ENCODE data around the gene ANXA4.
"Not testable (repeated sequence)": the region's sequence is repeated elsewhere in the genome, so short reads cannot be mapped to it uniquely, and the experiment has no call there.

Gene ANXA4

DNA sequence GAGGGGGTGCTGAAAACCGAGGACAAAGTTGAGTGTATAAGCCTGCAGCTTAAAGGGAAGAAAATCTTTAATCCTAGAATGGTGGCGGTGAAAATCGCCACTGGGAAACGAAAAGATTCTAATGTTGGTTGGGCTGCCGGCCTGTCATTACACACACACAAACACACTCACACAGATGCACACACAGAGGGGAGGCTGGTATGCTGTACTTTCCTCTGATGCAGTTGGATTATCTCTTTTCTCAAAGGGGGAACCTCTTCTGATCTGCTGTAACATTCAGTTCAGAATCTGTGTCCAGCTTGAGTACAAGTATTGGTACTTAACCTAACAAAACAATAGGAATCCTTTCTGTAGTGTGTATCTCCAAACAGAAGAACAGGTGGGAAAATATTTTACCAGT is 39.0 kb downstream of the ANXA4 start:
- DNase-seq, result no peak

DNA sequence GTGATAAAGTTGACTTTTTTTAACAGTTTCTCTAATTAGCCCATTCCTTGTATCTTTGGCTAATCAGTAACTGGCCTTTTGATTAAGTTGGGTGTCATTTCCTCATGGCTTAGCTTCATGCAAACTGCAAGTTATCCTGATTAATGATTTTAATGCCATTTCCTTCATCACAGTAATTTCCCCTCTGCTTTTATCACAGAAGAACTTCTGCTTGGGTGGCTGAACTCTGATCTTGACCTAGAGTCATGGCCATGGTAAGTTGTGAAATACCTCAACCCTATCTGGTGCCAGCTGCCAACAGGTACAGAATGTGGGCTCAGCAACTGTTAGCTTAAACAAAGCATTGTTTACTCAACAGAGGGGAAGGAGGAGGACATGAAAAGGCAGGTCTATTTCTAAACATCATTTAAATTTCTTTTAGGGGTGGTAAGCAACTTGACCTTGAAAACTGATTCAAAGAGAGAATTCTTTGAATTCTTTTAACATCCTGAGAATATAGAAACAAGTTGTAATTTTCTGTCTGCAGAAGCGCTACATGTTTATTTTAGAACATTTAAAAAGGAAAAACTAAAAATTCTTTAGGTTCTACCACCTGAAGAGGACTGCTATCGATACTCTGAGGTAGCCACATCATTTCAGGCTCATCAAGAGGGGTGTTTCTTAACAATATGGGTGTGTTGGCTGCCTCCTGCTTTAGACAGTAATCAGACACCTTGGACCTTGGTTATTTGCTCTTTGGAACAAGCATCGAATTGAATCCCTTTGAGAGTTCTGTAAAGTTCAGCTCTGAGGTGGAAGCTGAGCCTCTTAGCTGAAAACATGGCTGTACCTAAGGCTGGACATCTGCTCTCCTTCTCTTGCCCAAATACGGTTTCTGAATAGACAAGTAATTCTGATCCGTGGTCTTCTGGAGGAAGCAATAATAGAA is 39.7 kb downstream of the ANXA4 start:
- peak; percentile 3 for DNase-seq

- DNase-seq, result no peak
Observed at GRCh38 chr2:69784228-69784627, 42.3 kb downstream of the ANXA4 start.

- no peak for DNase-seq
Observed at GRCh38 chr2:69785358-69785757, 43.4 kb downstream of the ANXA4 start.

DNA sequence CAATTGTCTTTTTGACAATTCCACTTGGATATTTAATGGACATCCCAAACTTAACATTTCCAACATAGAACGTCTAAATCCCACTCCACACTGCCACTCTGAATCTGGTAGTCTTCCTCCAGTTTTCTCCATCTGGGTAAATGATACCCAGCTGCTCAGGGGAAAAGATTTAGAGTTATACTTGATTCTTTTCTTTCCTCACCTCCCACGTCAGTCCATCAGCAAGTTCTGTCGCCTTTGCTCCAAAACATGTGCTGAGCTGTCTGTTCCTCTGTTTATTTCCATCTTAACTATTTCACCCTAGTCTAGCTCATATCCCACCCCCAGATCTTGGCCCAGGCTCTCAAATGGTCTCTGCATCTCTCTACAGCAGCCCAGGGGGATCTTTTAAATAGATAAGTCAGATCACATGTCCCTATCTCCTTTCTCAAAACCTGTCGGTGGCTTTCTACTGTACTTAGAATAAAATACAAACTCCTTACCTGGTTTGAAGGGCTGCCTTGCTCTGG is 44.2 kb downstream of the ANXA4 start:
- no peak for DNase-seq

- DNase-seq, result no peak
Observed at GRCh38 chr2:69789175-69789721, 47.3 kb downstream of the ANXA4 start.

DNA sequence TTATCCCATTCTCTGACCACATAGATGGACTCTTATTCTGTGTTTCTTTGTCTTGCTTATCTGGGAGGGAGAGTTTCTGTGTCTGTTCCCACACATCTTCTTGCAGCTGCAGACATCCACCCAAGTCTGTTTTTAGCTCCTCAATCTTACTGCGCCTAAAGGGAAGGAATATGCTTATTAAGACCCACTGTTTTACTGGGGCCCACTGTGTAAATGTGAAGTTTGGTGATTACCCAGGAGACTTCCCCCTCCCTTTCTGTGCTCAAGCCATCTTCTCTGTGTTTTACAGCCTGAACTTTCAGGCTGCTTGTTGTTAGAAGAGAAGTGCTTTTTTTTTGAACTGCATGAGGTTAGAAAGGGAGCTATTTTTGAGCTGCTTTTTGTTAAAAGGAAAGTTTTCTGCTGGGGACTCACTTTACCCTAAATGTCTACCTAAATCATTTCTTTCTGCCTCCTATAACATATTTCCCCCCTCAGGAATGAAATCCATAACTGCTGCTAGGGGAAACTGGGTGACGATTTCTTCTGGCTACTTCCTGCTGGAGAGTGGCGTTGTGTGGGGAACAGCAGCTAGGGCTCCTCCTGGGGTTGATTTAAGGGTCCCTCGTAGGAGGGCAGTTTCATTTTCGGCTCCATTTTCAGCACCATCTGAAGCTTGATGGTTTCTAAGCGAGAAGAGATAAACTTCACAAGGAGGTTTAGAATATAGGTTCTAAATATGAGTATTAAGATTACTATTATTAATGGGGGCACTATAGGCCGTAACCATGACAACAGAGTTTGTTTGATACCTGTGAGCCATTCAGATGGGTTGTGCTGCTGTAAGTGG is 48.1 kb downstream of the ANXA4 start:
- DNase-seq, result no peak

- DNase-seq, result no peak
Observed at GRCh38 chr2:69790601-69790959, 48.6 kb downstream of the ANXA4 start.

DNA sequence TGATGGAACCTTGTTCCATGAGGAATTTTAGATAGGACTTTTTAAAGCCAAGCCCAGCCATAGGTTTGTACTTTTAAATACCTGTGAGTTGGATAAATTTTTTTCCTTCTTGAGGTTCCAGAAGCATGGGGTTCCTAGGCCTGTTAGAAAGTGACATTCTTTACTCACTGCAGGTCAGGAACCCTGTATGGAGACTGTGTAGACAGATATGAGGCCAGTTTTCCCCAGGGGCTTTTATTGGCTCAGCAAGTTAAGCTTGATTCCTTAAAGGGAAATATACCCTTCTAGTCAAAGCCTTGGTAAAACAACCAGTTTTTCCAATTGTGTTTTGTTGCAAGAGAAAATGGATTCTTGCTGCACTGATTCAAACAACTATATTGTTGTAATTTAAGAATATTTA is 49.1 kb downstream of the ANXA4 start:
- DNase-seq, result no peak

DNA sequence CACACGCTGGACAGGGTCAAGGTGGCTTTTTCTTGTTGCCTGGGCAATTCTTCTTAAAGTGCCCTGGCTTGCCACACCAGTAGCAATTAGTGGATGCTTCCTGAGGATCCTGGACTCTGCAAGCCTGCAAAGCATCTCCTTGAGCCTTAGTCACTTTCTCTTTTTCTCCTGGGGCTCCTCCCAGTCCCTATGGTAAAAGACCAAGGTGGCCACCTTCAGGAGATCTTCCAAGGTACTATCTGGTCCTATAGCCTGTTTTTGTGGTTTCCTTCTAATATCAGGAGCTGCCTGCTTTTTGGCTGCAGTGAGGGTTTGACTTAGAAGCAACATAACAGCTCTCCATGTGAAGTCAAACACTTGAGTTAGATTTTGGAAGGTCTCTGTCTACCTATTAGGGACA is 54.2 kb downstream of the ANXA4 start:
- DNase-seq, result no peak

DNA sequence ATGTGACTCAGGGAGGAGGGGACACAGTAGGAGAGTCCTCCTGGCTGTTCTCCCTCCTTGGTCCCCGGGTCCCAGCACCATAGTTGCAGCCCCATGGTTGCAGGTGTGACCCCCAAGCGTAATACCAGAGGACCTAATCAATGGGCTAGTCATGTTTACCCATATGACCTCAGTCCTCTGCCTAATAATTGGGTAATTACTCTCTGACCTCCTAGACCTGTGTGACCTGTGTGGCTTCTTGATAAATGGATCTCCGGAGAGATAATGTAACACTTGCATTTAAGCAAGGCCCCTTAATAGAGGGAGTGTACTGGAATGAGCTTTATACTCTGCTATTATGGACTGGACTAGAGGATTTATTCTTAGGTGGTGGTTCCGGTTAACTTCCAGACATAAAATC is 55.3 kb downstream of the ANXA4 start:
- no peak for DNase-seq

DNA sequence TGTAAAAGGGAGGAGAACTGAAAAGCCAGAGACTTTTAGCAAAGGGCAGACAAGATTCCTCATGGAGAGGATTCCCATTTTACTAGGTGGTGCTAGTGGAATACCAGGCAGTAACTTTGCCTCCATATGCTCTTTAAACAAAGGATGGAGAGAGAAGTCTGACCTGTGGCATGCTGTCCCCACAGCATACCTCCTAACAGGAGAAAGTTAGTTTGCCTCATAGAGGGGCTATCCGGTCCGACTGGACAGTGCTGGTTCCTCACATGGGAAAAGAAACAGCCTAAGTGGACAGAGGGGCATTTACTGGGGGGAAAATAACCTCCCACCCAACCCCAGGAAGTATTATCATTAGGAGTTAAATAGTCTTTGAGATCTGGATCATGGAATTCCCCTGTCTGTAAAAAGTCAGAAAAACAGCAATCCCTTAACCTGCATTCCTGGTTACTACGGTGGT is 55.9 kb downstream of the ANXA4 start:
- DNase-seq, result no peak

GRCh38 chr2:69798290-69798908 is 56.5 kb downstream of the ANXA4 start:
- no peak for DNase-seq

DNA sequence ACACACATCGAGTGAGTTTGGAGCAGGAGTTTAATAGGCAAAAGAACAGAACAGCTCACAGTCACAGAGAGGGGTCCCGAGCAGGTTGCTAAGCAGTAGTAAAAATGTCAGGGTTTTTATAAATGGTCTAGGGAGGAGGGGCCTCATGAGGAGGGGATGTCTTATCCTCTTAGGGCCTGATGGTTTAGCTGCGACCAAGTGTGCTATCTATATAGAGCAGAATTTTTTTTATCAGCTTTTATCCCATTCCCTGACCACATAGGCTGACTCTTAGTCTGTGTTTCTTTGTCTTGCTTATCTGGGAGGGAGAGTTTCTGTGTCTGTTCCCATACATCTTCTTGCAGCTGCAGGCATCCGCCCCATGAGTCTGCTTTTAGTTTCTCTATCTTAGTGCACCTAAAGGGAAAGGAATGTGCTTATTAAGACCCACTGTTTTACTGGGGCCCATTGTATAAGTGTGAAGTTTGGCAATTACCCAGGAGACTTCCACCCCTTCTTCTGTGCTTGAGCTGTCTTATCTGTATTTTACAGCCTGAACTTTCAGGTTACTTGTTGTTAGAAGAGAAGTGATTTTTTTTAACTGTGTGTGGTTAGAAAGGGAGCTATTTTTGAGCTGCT is 57.1 kb downstream of the ANXA4 start:
- no peak for DNase-seq

- peak; percentile 37 for DNase-seq
Observed at GRCh38 chr2:69801745-69802290, 59.9 kb downstream of the ANXA4 start.

DNA sequence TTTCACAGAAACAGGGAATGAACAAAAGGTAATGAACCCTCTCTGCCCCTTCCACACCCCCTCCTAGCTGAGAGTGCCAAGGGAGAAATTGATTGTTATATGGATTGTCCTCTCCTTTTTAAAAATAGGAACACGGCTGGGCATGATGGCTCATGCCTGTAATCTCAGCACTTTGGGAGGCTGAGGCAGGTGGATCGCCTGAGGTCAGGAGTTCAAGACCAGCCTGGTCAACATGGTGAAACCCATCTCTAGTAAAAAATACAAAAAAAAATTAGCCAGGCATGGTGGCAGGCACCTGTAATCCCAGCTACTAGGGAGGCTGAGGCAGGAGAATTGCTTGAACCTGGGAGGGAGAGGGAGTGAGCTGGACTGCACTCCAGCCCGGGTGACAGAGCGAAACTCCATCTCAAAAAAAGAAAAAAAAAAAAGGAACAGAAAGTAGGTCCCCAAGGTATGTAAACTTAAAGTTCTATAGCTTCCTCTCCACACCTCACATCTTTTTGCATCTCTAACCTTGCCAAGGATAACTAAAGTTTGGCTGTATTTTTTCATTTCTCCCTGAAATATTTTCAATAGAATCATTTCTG is 60.9 kb downstream of the ANXA4 start:
- DNase-seq, result not testable (repeated sequence)

- DNase-seq, result no peak
Observed at GRCh38 chr2:69804416-69804815, 62.5 kb downstream of the ANXA4 start.

DNA sequence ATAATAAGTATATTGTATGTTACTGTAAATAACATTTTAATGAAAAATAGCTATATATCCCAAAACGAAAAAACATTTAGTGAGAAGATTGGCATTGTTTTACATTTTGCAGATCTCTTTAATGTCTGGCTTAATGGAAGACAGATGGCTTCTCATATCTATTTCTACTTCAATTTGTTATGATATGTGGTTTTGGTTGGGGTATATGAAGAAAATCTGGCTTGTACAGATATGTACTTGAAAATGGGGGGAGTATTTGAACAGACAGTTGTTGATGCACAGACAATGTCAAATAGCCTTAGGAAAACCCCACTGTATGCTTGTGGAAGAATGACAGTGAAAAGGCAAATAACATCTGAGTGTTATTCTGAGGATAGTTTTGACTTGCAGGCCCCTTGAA is 64.0 kb downstream of the ANXA4 start:
- no peak for DNase-seq

DNA sequence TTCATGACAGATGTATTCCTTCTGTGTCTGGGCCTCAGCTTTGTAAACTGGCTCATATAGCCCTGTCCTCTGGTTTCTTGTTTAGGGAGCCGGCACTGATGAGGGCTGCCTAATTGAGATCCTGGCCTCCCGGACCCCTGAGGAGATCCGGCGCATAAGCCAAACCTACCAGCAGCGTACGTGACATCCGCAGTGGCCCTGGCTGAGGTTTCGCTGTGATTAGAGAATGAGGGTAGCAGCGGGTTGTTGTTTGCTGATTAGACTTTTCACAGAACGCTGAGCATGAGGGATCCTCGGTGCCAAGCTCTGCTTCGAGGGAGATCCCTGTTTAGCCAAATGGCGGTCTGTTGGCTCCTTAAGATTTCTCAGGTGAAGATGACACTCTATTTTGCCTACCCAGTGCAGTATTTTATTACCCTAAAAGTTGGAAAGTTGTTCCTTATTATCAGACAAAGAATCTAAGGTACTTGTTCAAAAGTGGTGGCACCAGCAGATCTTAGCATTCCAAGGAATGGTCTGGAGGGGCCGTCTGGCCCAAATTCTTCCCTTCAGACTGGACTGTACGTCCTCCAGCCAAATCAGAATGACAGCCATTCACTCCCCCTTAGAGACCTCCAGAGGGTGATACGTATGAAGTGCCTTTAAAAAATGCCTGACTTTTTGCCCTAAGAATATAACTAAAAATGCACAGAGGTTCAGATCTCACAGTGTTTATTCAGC is 66.0 kb downstream of the ANXA4 start:
- DNase-seq, result no peak

GRCh38 chr2:69810550-69810949 is 68.6 kb downstream of the ANXA4 start:
- no peak for DNase-seq

GRCh38 chr2:69811018-69811417 is 69.1 kb downstream of the ANXA4 start:
- DNase-seq, result no peak
